Breast epithelium (tissue), 4 donors: ENCODE measurements around the gene DDX10. TPM values are rescaled to one million over a fixed set of nuclear protein-coding genes. Genes with fewer than 3 reads are reported as not detected.
"Not testable (repeated sequence)": the region's sequence is repeated elsewhere in the genome, so short reads cannot be mapped to it uniquely, and the experiment has no call there.

Source experiments
- DNase-seq, 2 donors: peaks; one replicate each; pipeline ENCODE4 v3.0.0-alpha.2; 2019; ENCODE audit warnings: low spot score in 2 of 2
- H3K27ac ChIP-seq, 2 donors: fragments of 200-600 bp; sonication (generic) in 1 of 2; one replicate each; pipeline ENCODE4 v1.5.1; 2016 to 2019; ENCODE audit warnings: mild to moderate bottlenecking in 1 of 2
- H3K27me3 ChIP-seq, 2 donors: fragments of 200-600 bp; sonication (generic) in 1 of 2; one replicate each; pipeline versions ENCODE4 v1.5.1 to v1.6.0; 2017 to 2019; ENCODE audit warnings: control low read depth in 1 of 2, mild to moderate bottlenecking in 1 of 2
- H3K36me3 ChIP-seq: fragments of 200-600 bp; one replicate; pipeline ENCODE4 v1.5.1; 2019
- H3K4me1 ChIP-seq, 2 donors: fragments of 200-600 bp; sonication (generic); one replicate each; pipeline ENCODE4 v1.5.1; 2016 to 2019; ENCODE audit warnings: control low read depth in 1 of 2
- H3K4me3 ChIP-seq, 3 donors: fragments of 200-600 bp; sonication (generic); 1 replicate in 2 of 3; 2 replicates in 1 of 3; pipeline ENCODE4 v1.5.1; 2016 to 2019; ENCODE audit warnings: mild to moderate bottlenecking in 3 of 3, moderate library complexity in 2 of 3
- H3K9me3 ChIP-seq, 2 donors: fragments of 200-600 bp; sonication (generic) in 1 of 2; one replicate each; pipeline ENCODE4 v1.5.1; 2016 to 2019; ENCODE audit warnings: control low read depth in 1 of 2
- CTCF ChIP-seq, 3 donors: fragments of 450-650 bp; IDR thresholded peaks; one replicate each; pipeline ENCODE4 v1.5.1; 2016 to 2017; ENCODE audit warnings: antibody characterized with exemption in 3 of 3, mild to moderate bottlenecking in 3 of 3, moderate library complexity in 3 of 3
- POLR2A ChIP-seq: fragments of 450-650 bp; IDR thresholded peaks from one replicate; pipeline ENCODE4 v1.6.1; 2016; ENCODE audit warnings: antibody characterized with exemption, mild to moderate bottlenecking, moderate library complexity
- POLR2AphosphoS5 ChIP-seq, 3 donors: sonication (generic); formaldehyde crosslinking; IDR thresholded peaks; one replicate each; pipeline ENCODE4 v1.6.1; 2017; ENCODE audit warnings: antibody characterized with exemption in 3 of 3
- intact Hi-C: fragments of 100-400 bp; cut with DNase I; formaldehyde crosslinking; loops from one replicate; pipeline ENCODE4 v1.15.1; 2023; ENCODE audit warnings: low total_unique reads
- total RNA-seq, 3 donors: library from RNA; depleted of rRNA; stranded (reverse); fragments of >200 nt; gene quantifications; one replicate each; pipeline ENCODE4 v1.1.0, GENCODE V29; 2016

The DDX10 gene
- total RNA-seq, 3 donors from 2014 or later, result 17.3 to 41.9 (median 29.5) TPM

DNA sequence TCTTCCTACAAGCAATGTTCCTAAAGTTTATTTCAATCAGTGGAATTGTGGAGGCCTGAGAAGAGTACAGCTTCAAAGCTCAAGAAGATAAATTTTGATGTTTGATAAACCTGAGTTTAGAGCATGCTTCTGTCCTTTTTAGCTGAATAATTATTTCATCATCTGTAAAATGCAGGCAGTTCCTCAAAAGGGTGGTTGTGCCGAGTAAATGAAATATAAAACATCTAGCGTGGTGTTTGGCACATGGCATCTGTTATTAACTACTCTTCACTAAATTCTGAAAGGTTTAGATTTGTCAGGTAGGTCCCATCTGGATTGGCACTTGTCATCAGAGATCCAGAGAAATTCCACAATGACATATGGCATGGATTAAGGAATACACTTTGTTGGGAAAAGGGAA lies 155.1 kb downstream of the DDX10 start:
- no peaks in the 10 kb centered on the region for H3K9me3 ChIP-seq
- H3K36me3 ChIP-seq, result no peaks in the 10 kb centered on the region
- TF ChIP-seq POLR2A, result no peak
- no peak for TF ChIP-seq CTCF (IDR thresholded peaks at IDR 0.05)
- TF ChIP-seq POLR2AphosphoS5 (IDR thresholded peaks at IDR 0.05), result no peak
- DNase-seq, result no peak
- H3K4me3 ChIP-seq, result no peak overlapping the region
- no peaks in the 10 kb centered on the region for H3K4me1 ChIP-seq
- no peaks in the 10 kb centered on the region for H3K27me3 ChIP-seq
- intact Hi-C loops, result no loop called here
- no peak overlapping the region for H3K27ac ChIP-seq

DNA sequence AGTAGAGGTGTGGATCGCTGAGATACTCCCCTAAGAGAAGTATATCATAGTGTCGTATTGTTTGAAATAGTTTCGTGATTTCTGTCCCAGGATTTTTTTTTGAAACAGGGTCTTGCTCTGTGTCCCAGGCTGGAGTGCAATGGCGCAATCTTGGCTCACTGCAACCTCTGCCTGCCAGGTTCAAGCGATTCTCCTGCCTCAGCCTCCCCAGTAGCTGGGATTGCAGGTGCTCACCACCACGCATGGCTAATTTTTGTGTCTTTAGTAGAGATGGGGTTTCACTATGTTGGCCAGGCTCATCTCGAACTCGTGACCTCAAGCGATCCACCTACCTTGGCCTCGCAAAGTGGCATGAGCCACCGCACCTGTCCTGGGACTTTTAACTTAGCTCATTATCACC lies 159.1 kb downstream of the DDX10 start:
- intact Hi-C loops, H3K4me1 ChIP-seq, H3K36me3 ChIP-seq, H3K9me3 ChIP-seq, DNase-seq, H3K27me3 ChIP-seq, H3K27ac ChIP-seq, H3K4me3 ChIP-seq: not testable (repeated sequence)

GRCh38 chr11:108824545-108824944 lies 159.7 kb downstream of the DDX10 start:
- H3K36me3 ChIP-seq, result no peaks in the 10 kb centered on the region
- no peaks in the 10 kb centered on the region for H3K27me3 ChIP-seq
- no peak for DNase-seq
- peaks cover 0 to 3% of the 10 kb centered on the region in 2 donors for H3K9me3 ChIP-seq
- intact Hi-C loops, result no loop called here
- no peak overlapping the region for H3K4me3 ChIP-seq
- H3K27ac ChIP-seq, result no peak overlapping the region
- no peaks in the 10 kb centered on the region for H3K4me1 ChIP-seq
- TF ChIP-seq POLR2A, result no peak
- no peak for TF ChIP-seq POLR2AphosphoS5 (IDR thresholded peaks at IDR 0.05)
- TF ChIP-seq CTCF (IDR thresholded peaks at IDR 0.05), result no peak

GRCh38 chr11:108825381-108825780 lies 160.5 kb downstream of the DDX10 start:
- no peak for DNase-seq
- no peaks in the 10 kb centered on the region for H3K36me3 ChIP-seq
- no peak for TF ChIP-seq POLR2A
- no peak for TF ChIP-seq POLR2AphosphoS5 (IDR thresholded peaks at IDR 0.05)
- TF ChIP-seq CTCF (IDR thresholded peaks at IDR 0.05), result no peak
- H3K27ac ChIP-seq, result no peak overlapping the region
- H3K4me3 ChIP-seq, result no peak overlapping the region
- H3K9me3 ChIP-seq, result peaks cover 0 to 6% of the 10 kb centered on the region in 2 donors
- no peaks in the 10 kb centered on the region for H3K4me1 ChIP-seq
- no peaks in the 10 kb centered on the region for H3K27me3 ChIP-seq
- intact Hi-C loops, result no loop called here

- DNase-seq, result no peak
- Histone ChIP-seq H3K27me3 (no peaks in the 10 kb centered on the region), H3K36me3 (no peaks in the 10 kb centered on the region), H3K4me3 (no peak overlapping the region), H3K27ac (no peak overlapping the region), H3K9me3 (peaks cover 0 to 6% of the 10 kb centered on the region in 2 donors), H3K4me1 (no peaks in the 10 kb centered on the region)
- no peak for TF ChIP-seq POLR2AphosphoS5 (IDR thresholded peaks at IDR 0.05)
- TF ChIP-seq CTCF (IDR thresholded peaks at IDR 0.05), result no peak
- no peak for TF ChIP-seq POLR2A
- intact Hi-C loops, result no loop called here
These were observed 161.3 kb downstream of the DDX10 start for GRCh38 chr11:108826136-108826535.

DNA sequence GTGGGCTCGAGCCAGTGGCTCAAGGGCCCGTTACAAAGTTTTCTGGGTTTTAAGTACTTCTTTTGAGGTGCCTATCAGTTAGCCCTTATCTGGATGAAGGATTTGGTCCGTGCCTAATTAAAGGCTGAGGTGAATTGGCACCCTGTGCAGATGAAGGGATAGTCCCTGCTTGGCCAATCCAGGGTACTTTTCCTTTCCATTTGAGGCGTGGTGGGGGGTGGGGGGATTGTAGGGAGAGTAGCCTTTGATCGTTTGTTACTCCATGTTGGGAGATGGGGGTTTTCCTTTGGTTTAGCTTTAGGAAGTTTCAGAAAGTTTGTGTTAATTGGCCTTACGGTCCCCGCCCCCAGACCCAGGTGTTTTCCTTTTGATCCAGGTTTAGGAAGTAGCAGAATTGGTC lies 170.8 kb downstream of the DDX10 start:
- DNase-seq, result no peak
- Histone ChIP-seq H3K9me3 (no peaks in the 10 kb centered on the region), H3K4me1 (no peaks in the 10 kb centered on the region), H3K36me3 (no peaks in the 10 kb centered on the region), H3K4me3 (no peak overlapping the region), H3K27ac (no peak overlapping the region), H3K27me3 (no peaks in the 10 kb centered on the region)
- no peak for TF ChIP-seq CTCF (IDR thresholded peaks at IDR 0.05)
- intact Hi-C loops, result no loop called here
